GM12875 (cell line): ENCODE data around the gene NEURL2.
"Not testable (repeated sequence)": the region's sequence is repeated elsewhere in the genome, so short reads cannot be mapped to it uniquely, and the experiment has no call there.

Experiments
- H3K4me3 ChIP-seq: one replicate; pipeline ENCODE4 v1.5.1; 2011; ENCODE audit warnings: low read depth, low read length, control low read depth
- TF ChIP-seq, protein P1 (sequence below): IDR thresholded peaks from 2 replicates; pipeline ENCODE4 v1.5.1; 2011; ENCODE audit warnings: low read depth, mild to moderate bottlenecking, control low read depth, inconsistent platforms, low read length, moderate library complexity, borderline replicate concordance; ENCODE audit not compliant: insufficient read depth

The NEURL2 gene

DNA sequence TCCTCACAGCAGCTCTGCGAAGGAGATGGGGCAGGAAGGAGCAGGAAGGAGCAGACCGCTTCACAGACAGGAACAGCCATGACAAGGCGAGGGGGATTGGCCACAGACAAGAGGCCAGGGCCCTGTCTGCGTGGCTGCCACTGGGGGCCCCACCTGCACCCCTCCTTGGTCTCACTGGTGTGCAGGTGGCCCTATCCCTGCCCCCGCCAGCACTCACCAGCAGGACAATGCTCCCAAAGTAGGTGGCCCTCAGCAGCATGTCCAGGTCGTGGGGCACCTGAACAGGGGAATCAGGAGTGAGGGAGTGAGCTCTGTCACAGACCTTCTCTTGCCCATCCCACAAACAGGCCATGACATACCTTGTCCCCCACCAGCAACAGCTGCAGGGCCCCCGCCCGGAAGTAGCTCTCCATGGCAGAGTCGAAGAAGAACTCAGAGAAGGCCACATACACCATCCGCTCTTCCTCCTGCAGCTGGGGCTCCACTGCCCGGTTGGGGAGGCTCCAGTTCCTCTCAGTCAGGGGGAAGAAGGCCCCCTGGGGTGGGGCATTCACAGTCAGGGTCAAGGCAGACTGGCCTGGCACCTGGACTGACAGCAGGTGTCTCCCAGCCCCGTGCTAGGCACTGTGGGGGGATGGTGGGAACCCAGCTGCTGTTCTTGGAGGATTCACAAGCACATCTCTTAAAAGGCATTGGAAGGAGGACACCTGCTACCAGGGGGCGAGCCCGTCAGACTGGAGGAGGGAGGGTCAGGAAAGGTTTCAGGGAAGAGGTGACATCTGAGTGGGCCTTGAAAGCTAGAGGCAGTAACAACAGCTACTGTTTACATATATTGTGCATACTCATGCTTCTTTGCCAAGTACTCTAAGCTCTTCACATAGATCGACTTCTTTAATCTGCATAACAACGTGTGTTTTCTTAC is 13.8 kb upstream of the NEURL2 start:
- H3K4me3 ChIP-seq: no peak overlapping the region
- TF ChIP-seq, protein P1, sequence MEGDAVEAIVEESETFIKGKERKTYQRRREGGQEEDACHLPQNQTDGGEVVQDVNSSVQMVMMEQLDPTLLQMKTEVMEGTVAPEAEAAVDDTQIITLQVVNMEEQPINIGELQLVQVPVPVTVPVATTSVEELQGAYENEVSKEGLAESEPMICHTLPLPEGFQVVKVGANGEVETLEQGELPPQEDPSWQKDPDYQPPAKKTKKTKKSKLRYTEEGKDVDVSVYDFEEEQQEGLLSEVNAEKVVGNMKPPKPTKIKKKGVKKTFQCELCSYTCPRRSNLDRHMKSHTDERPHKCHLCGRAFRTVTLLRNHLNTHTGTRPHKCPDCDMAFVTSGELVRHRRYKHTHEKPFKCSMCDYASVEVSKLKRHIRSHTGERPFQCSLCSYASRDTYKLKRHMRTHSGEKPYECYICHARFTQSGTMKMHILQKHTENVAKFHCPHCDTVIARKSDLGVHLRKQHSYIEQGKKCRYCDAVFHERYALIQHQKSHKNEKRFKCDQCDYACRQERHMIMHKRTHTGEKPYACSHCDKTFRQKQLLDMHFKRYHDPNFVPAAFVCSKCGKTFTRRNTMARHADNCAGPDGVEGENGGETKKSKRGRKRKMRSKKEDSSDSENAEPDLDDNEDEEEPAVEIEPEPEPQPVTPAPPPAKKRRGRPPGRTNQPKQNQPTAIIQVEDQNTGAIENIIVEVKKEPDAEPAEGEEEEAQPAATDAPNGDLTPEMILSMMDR: no peak

DNA sequence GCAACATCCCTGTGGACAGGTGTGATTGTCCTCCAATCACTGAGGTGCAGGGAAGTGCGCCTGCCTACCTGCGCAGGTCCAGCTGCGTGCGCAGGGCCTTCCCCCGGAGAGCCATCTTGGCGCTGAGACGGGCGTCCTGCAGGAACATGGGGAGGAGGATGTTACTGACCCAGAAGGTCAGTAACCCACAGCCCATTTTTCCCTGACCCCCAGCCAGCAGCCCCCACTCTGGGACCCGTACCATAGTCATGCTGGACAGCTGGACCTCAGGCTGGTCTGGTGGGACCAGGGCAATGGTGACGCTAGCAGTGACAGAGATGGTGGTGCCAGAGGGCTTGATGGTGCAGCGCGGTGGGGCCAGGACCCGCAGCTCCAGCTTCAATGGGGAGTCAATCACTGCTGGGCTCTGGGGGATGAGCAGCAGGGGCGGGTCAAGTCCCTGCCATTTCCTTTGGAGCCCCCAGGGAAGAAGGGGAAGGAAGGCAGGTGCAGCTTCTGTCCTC is 11.2 kb upstream of the NEURL2 start:
- no peak overlapping the region for H3K4me3 ChIP-seq
- TF ChIP-seq, protein P1: no peak

DNA sequence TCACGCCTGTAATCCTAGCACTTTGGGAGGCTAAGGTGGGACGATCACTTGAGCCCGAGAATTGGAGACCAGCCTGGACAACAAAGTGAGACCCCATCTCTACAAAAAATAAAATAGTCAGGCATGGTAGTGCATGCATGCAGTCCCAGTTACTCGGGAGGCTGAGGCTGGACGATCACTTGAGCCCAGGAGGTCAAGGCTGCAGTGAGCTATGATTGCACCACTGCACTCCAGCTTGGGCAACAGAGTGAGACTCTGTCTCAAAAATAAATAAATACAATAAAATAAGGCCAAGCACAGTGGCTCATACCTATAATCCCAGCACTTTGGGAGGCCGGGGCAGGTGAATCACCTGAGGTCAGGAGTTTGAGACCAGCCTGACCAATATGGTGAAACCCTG is 10.3 kb upstream of the NEURL2 start:
- not testable (repeated sequence) for H3K4me3 ChIP-seq

DNA sequence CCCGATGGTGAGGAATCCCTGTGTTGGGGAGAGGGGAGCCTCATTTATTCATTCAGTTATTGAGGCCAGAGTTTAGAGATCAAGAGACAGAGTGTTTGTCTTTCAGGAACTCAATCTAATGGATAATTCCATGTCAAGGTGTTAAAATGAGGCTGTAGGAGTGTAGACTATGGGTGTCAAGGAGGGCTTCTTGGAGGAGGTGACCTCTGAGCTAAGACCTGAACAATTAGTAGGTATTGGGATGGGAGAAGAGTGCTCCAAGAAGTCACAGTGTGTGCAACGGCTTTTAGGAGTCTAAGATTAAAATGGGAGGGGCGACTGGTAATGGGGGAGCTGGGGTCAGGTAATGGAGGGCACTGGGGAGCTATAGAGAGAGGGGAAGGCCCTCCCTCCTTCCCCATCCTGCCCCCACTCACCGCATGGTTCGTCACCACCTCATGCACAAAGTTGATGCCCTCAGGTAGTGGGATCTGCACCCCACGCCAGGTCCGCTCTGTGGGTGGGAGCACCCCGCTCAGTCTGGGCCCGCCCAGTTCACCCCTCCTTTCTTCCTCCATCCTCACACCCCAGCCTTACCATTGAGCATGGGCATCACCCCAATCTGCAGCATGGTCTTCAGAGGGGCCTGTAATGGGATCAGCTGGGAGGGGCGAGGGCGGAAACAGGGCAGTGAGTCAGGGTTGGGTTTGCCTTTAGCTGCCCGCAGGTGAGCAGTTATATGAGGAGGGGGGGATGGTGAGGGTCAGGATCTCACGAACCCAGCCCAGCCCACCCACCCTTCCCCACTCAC is 8.2 kb upstream of the NEURL2 start:
- H3K4me3 ChIP-seq: no peak overlapping the region
- TF ChIP-seq, protein P1: no peak

DNA sequence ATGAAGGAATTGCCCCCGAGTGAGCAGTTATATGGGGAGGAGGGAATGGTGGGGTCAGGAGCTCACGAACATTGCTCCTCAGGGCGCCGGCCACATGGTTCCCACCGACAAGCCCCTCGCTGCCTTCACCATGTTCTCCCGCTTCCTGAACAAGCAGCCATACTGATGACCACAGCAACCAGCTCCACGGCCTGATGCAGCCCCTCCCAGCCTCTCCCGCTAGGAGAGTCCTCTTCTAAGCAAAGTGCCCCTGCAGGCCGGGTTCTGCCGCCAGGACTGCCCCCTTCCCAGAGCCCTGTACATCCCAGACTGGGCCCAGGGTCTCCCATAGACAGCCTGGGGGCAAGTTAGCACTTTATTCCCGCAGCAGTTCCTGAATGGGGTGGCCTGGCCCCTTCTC is 7.3 kb upstream of the NEURL2 start:
- TF ChIP-seq, protein P1: no peak
- H3K4me3 ChIP-seq: no peak overlapping the region

DNA sequence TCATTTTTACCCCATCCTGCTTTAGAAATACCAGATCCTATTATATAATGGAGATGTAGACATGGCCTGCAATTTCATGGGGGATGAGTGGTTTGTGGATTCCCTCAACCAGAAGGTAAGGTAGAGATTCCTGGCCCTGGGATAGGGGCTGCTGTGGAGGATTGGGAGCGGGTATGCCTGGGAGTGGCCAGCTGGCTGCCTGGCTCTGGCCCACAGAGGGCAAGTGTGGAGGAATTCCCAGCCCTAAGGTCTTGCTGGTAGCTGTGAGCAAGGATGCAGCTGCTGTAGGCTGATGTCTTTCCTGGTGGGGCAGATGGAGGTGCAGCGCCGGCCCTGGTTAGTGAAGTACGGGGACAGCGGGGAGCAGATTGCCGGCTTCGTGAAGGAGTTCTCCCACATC is 6.7 kb upstream of the NEURL2 start:
- TF ChIP-seq, protein P1: no peak

DNA sequence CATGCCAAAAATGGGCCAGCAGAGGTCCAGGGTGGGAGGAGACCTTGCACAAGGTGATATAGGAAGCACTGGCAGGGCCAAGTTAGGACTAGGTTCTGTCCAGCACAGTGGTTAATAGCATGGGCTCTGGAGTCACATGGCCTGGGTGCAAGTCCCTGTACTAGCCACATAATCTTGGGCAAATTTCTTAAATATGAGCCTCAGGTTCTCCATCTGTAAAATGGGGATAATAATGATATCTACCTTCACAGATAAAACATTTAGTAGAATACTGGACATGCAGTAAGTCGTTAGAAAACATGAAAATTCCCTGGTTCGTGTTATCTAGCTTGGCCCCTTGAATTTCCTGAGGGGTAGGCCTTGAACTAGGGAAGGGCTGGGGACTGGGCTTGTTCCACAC is 6.3 kb upstream of the NEURL2 start:
- no peak overlapping the region for H3K4me3 ChIP-seq
- TF ChIP-seq, protein P1: no peak

More for the DNA sequence above, 6.7 kb upstream of the NEURL2 start:
- H3K4me3 ChIP-seq: no peak overlapping the region
